ENCODE results near the gene ZNF668.

GRCh38 chr16:31081428-31082351 is 7.7 kb upstream of the ZNF668 start:
- TF ChIP-seq CHD1 (IDR thresholded peaks at IDR 0.05; ENCODE audit: low read depth, low read length) (no peak), CEBPB (IDR thresholded peaks at IDR 0.05; ENCODE audit: low read depth, low read length) (no peak), CTCF (conservative IDR thresholded peaks at IDR 0.05; ENCODE audit: low read depth, low read length) (no peak), USF2 (IDR thresholded peaks at IDR 0.05; ENCODE audit: low read depth, low read length) (no peak), RAD21 (IDR thresholded peaks at IDR 0.05; ENCODE audit: low read length) (no peak), POLR2A (IDR thresholded peaks at IDR 0.05; ENCODE audit: low read depth, low read length) (no peak), RCOR1 (IDR thresholded peaks at IDR 0.05; ENCODE audit: insufficient replicate concordance, low read length) (no peak), MXI1 (IDR thresholded peaks at IDR 0.05; ENCODE audit: borderline replicate concordance, low read depth, low read length) (no peak), MAZ (IDR thresholded peaks at IDR 0.05; ENCODE audit: borderline replicate concordance, low read depth, low read length) (no peak), SMC3 (IDR thresholded peaks at IDR 0.05; ENCODE audit: low read depth, low read length) (no peak), RFX5 (IDR thresholded peaks at IDR 0.05; ENCODE audit: low read depth, low read length) (no peak), NFE2L2 (IDR thresholded peaks at IDR 0.05; ENCODE audit: low read depth, low read length) (no peak), MAFK (IDR thresholded peaks at IDR 0.05; ENCODE audit: low read depth, low read length) (no peak)

Measured in IMR-90 (cell line).